Trophoblast cell (in vitro differentiated cells and primary cell): ENCODE data around the gene NOC2L.

Source experiments
- DNase-seq, 2 donors: peaks; one replicate each; pipeline ENCODE4 v3.0.0-alpha.2; 2016
- H2AFZ ChIP-seq: 2 replicates; pipeline ENCODE4 v1.6.1; 2013; ENCODE audit warnings: low read length, moderate library complexity, mild to moderate bottlenecking; ENCODE audit not compliant: insufficient read depth, poor library complexity
- H2AK5ac ChIP-seq: 2 replicates; pipeline ENCODE4 v1.6.1; 2013; ENCODE audit warnings: mild to moderate bottlenecking, low read length
- H2BK120ac ChIP-seq: 2 replicates; pipeline ENCODE4 v1.6.1; 2013; ENCODE audit warnings: low read length, mild to moderate bottlenecking, moderate library complexity; ENCODE audit not compliant: insufficient read depth, poor library complexity
- H2BK12ac ChIP-seq: 2 replicates; pipeline ENCODE4 v1.6.1; 2013; ENCODE audit warnings: mild to moderate bottlenecking, low read length, moderate library complexity
- H2BK5ac ChIP-seq: 2 replicates; pipeline ENCODE4 v1.6.1; 2013; ENCODE audit warnings: low read length, low read depth, moderate library complexity, mild to moderate bottlenecking; ENCODE audit not compliant: poor library complexity
- H3K14ac ChIP-seq: 2 replicates; pipeline ENCODE4 v1.6.1; 2013; ENCODE audit warnings: mild to moderate bottlenecking, low read length
- H3K18ac ChIP-seq: 2 replicates; pipeline ENCODE4 v1.6.1; 2013; ENCODE audit warnings: mild to moderate bottlenecking, low read length
- H3K23ac ChIP-seq: 2 replicates; pipeline ENCODE4 v1.6.1; 2013; ENCODE audit warnings: low read length
- H3K27ac ChIP-seq: 2 replicates; pipeline ENCODE4 v1.5.1; 2013; ENCODE audit warnings: low read depth, mild to moderate bottlenecking, inconsistent platforms, low read length, moderate library complexity
- H3K27me3 ChIP-seq: 2 replicates; pipeline ENCODE4 v1.6.1; 2013; ENCODE audit warnings: inconsistent platforms, mild to moderate bottlenecking, low read length, moderate library complexity; ENCODE audit not compliant: insufficient read depth
- H3K36me3 ChIP-seq, 2 experiments: 1 replicate in 1 of 2; 2 replicates in 1 of 2; pipeline ENCODE4 v1.6.1; 2013; ENCODE audit warnings: low read length in 2 of 2, mild to moderate bottlenecking in 2 of 2, moderate library complexity in 1 of 2; ENCODE audit not compliant: insufficient read depth in 2 of 2, control insufficient read depth in 1 of 2
- H3K4ac ChIP-seq: 2 replicates; pipeline ENCODE4 v1.6.1; 2013; ENCODE audit warnings: low read depth, mild to moderate bottlenecking, low read length, moderate library complexity
- H3K4me1 ChIP-seq, 2 experiments: 1 replicate in 1 of 2; 2 replicates in 1 of 2; pipeline ENCODE4 v1.6.1; 2013; ENCODE audit warnings: low read length in 2 of 2, mild to moderate bottlenecking in 2 of 2, moderate library complexity in 1 of 2; ENCODE audit not compliant: insufficient read depth in 2 of 2, control insufficient read depth in 1 of 2
- H3K4me2 ChIP-seq: 2 replicates; pipeline ENCODE4 v1.6.1; 2013; ENCODE audit warnings: inconsistent platforms, mild to moderate bottlenecking, low read length, moderate library complexity
- H3K4me3 ChIP-seq: 2 replicates; pipeline ENCODE4 v1.5.1; 2013; ENCODE audit warnings: mild to moderate bottlenecking, low read depth, low read length, inconsistent platforms
- H3K79me1 ChIP-seq: one replicate; pipeline ENCODE4 v1.6.1; 2013; ENCODE audit warnings: low read length
- H3K79me2 ChIP-seq: 2 replicates; pipeline ENCODE4 v1.6.1; 2013; ENCODE audit warnings: low read length, mild to moderate bottlenecking; ENCODE audit not compliant: control insufficient read depth, insufficient read depth, poor library complexity
- H3K9ac ChIP-seq: 2 replicates; pipeline ENCODE4 v1.6.1; 2013; ENCODE audit warnings: mild to moderate bottlenecking, low read length
- H3K9me3 ChIP-seq: 2 replicates; pipeline ENCODE4 v1.6.1; 2013; ENCODE audit warnings: low read depth, mild to moderate bottlenecking, control low read depth, inconsistent platforms, low read length; ENCODE audit not compliant: insufficient read depth
- H4K12ac ChIP-seq: 2 replicates; pipeline ENCODE4 v1.6.1; 2013; ENCODE audit warnings: low read depth, mild to moderate bottlenecking, low read length, moderate library complexity
- H4K8ac ChIP-seq: 2 replicates; pipeline ENCODE4 v1.6.1; 2013; ENCODE audit warnings: low read depth, mild to moderate bottlenecking, low read length, moderate library complexity
- H4K91ac ChIP-seq: one replicate; pipeline ENCODE4 v1.6.1; 2013; ENCODE audit warnings: low read depth, mild to moderate bottlenecking, low read length, moderate library complexity
- WGBS: extraction: QIAGEN DNeasy Blood & Tissue Kit; methylation state at CpG from one replicate; pipeline ENCODE4 v1.1.7; 2013; ENCODE audit warnings: missing lambda C conversion rate; ENCODE audit not compliant: insufficient read length, insufficient coverage; ENCODE audit errors: extremely low coverage; 5-methylcytosine and 5-hydroxymethylcytosine counted together

The NOC2L gene

GRCh38 chr1:932173-932510, 26.9 kb downstream of the NOC2L start:
- Histone ChIP-seq H3K9me3 (peaks cover 5% of the 10 kb centered on the region), H3K4ac (no peak overlapping the region), H2AFZ (no peak overlapping the region)

GRCh38 chr1:931380-932172, 27.5 kb downstream of the NOC2L start:
- peaks cover 7 to 10% of the 10 kb centered on the region in 2 experiments for H3K36me3 ChIP-seq
- H4K12ac ChIP-seq = no peak overlapping the region
- no CpG with 5 or more reads among the region's 15 CpGs for WGBS
- H2BK120ac ChIP-seq = no peak overlapping the region
- peaks cover 8% of the 10 kb centered on the region for H3K27me3 ChIP-seq
- H3K4me1 ChIP-seq = peaks cover 0 to 4% of the 10 kb centered on the region in 2 experiments
- H2AK5ac ChIP-seq = no peak overlapping the region
- H2AFZ ChIP-seq = no peak overlapping the region
- H3K9ac ChIP-seq = no peak overlapping the region
- H3K4me2 ChIP-seq = no peak overlapping the region
- no peak overlapping the region for H3K23ac ChIP-seq
- no peak overlapping the region for H2BK5ac ChIP-seq
- H4K91ac ChIP-seq = no peak overlapping the region
- DNase-seq = no peak
- H3K79me1 ChIP-seq = no peaks in the 10 kb centered on the region
- H3K4me3 ChIP-seq = no peak overlapping the region
- H4K8ac ChIP-seq = no peak overlapping the region
- no peaks in the 10 kb centered on the region for H3K79me2 ChIP-seq
- peaks cover 5% of the 10 kb centered on the region for H3K9me3 ChIP-seq
- H3K18ac ChIP-seq = no peak overlapping the region
- no peak overlapping the region for H3K27ac ChIP-seq
- no peak overlapping the region for H2BK12ac ChIP-seq
- no peak overlapping the region for H3K4ac ChIP-seq
- H3K14ac ChIP-seq = no peak overlapping the region

More at GRCh38 chr1:932173-932510, 26.9 kb downstream of the NOC2L start:
- Histone ChIP-seq H2BK120ac (no peak overlapping the region), H3K79me2 (no peaks in the 10 kb centered on the region), H2AK5ac (no peak overlapping the region), H4K8ac (no peak overlapping the region), H3K23ac (no peak overlapping the region), H2BK5ac (no peak overlapping the region), H3K4me3 (no peak overlapping the region), H4K91ac (no peak overlapping the region), H3K36me3 (peaks cover 3 to 10% of the 10 kb centered on the region in 2 experiments), H3K9ac (no peak overlapping the region), H3K27ac (no peak overlapping the region), H3K18ac (no peak overlapping the region), H3K79me1 (no peaks in the 10 kb centered on the region), H3K4me1 (peaks cover 0 to 4% of the 10 kb centered on the region in 2 experiments), H2BK12ac (no peak overlapping the region), H3K4me2 (no peak overlapping the region), H3K14ac (no peak overlapping the region), H4K12ac (no peak overlapping the region), H3K27me3 (peaks cover 8% of the 10 kb centered on the region)
- no peak for DNase-seq
- no CpG with 5 or more reads among the region's 16 CpGs for WGBS

GRCh38 chr1:930633-931138, 28.4 kb downstream of the NOC2L start:
- Histone ChIP-seq H3K9me3 (peaks cover 5% of the 10 kb centered on the region), H3K36me3 (peaks cover 7 to 10% of the 10 kb centered on the region in 2 experiments), H2BK120ac (no peak overlapping the region), H3K4me2 (no peak overlapping the region), H2AFZ (no peak overlapping the region), H3K4me1 (peaks cover 0 to 10% of the 10 kb centered on the region in 2 experiments), H4K91ac (no peak overlapping the region), H2BK5ac (no peak overlapping the region), H4K8ac (no peak overlapping the region), H3K79me1 (no peaks in the 10 kb centered on the region), H3K18ac (no peak overlapping the region), H3K79me2 (no peaks in the 10 kb centered on the region), H3K9ac (no peak overlapping the region), H3K4ac (no peak overlapping the region), H2AK5ac (no peak overlapping the region), H2BK12ac (no peak overlapping the region), H3K14ac (no peak overlapping the region), H4K12ac (no peak overlapping the region), H3K27me3 (peaks cover 12% of the 10 kb centered on the region), H3K27ac (no peak overlapping the region), H3K4me3 (no peak overlapping the region), H3K23ac (no peak overlapping the region)
- no CpG with 5 or more reads among the region's 18 CpGs for WGBS
- DNase-seq = no peak

GRCh38 chr1:929712-930632, 29.1 kb downstream of the NOC2L start:
- Histone ChIP-seq H3K4me2 (no peak overlapping the region), H4K8ac (no peak overlapping the region), H3K18ac (no peak overlapping the region), H4K12ac (no peak overlapping the region), H3K9ac (no peak overlapping the region), H3K79me1 (peaks cover 1% of the 10 kb centered on the region), H2BK5ac (no peak overlapping the region), H2BK120ac (no peak overlapping the region), H3K36me3 (peaks cover 7 to 10% of the 10 kb centered on the region in 2 experiments), H3K4me3 (no peak overlapping the region), H3K9me3 (peaks cover under 1% of the 10 kb centered on the region), H3K23ac (no peak overlapping the region), H2AFZ (no peak overlapping the region), H3K14ac (no peak overlapping the region), H3K4ac (no peak overlapping the region), H3K27ac (no peak overlapping the region), H4K91ac (no peak overlapping the region), H2AK5ac (no peak overlapping the region), H3K27me3 (peaks cover 13% of the 10 kb centered on the region), H3K79me2 (peaks cover under 1% of the 10 kb centered on the region), H2BK12ac (no peak overlapping the region), H3K4me1 (peaks cover 0 to 9% of the 10 kb centered on the region in 2 experiments)
- no CpG with 5 or more reads among the region's 40 CpGs for WGBS
- no peak for DNase-seq
